ENCODE results near the gene LRP1B. TPM values are rescaled to one million over a fixed set of nuclear protein-coding genes. Genes with fewer than 3 reads are reported as not detected.

Gene LRP1B
- total and polyA plus RNA-seq, 2 donors (not counting 1 experiment from before 2014, with no cell fraction given) = under 0.01 to 0.01 TPM

- Histone ChIP-seq H3K4me2 (ENCODE audit: extremely low read depth, insufficient read depth, low read length) (no peak overlapping the region), H3K4me3 (replicated peaks in 1 of 4; ENCODE audit: control extremely low read depth in 1 of 4, insufficient read depth in 1 of 4, low read depth in 3 of 4, low read length in 4 of 4) (no peak overlapping the region), H3K9me3 (ENCODE audit: control insufficient read depth, insufficient read depth, low read depth, low read length) (no peaks in the 10 kb centered on the region), H2AFZ (ENCODE audit: low read length) (no peak overlapping the region), H4K20me1 (ENCODE audit: control insufficient read depth, extremely low read depth, insufficient read depth, low read length) (no peaks in the 10 kb centered on the region), H3K27me3 (ENCODE audit: control insufficient read depth, insufficient read depth, low read length) (no peaks in the 10 kb centered on the region), H3K4me1 (ENCODE audit: control insufficient read depth, extremely low read depth, insufficient read depth, low read length) (no peaks in the 10 kb centered on the region), H3K9ac (ENCODE audit: insufficient read depth, low read length) (no peak overlapping the region), H3K36me3 (ENCODE audit: control insufficient read depth, insufficient read depth, low read length) (no peaks in the 10 kb centered on the region), H3K27ac (ENCODE audit: insufficient read depth, low read length) (no peak overlapping the region), H3K79me2 (ENCODE audit: control insufficient read depth, insufficient read depth, low read length) (no peaks in the 10 kb centered on the region)
- TF ChIP-seq, protein P1, sequence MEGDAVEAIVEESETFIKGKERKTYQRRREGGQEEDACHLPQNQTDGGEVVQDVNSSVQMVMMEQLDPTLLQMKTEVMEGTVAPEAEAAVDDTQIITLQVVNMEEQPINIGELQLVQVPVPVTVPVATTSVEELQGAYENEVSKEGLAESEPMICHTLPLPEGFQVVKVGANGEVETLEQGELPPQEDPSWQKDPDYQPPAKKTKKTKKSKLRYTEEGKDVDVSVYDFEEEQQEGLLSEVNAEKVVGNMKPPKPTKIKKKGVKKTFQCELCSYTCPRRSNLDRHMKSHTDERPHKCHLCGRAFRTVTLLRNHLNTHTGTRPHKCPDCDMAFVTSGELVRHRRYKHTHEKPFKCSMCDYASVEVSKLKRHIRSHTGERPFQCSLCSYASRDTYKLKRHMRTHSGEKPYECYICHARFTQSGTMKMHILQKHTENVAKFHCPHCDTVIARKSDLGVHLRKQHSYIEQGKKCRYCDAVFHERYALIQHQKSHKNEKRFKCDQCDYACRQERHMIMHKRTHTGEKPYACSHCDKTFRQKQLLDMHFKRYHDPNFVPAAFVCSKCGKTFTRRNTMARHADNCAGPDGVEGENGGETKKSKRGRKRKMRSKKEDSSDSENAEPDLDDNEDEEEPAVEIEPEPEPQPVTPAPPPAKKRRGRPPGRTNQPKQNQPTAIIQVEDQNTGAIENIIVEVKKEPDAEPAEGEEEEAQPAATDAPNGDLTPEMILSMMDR (conservative IDR thresholded peaks at IDR 0.05 in 1 of 2, IDR thresholded peaks at IDR 0.05 in 1 of 2; ENCODE audit: low read depth in 1 of 2, low read length in 2 of 2) = no peak
- no peak for TF ChIP-seq EZH2 (IDR thresholded peaks at IDR 0.05; ENCODE audit: low read length, missing control alignments)
- DNase-seq (ENCODE audit: low read depth in 2 of 2) = no peak
Measured at GRCh38 chr2:142082368-142082767, 48.4 kb downstream of the LRP1B start.

GRCh38 chr2:142076317-142076716 lies 54.5 kb downstream of the LRP1B start:
- Histone ChIP-seq H3K4me3 (replicated peaks in 1 of 4; ENCODE audit: control extremely low read depth in 1 of 4, insufficient read depth in 1 of 4, low read depth in 3 of 4, low read length in 4 of 4) (no peak overlapping the region), H4K20me1 (ENCODE audit: control insufficient read depth, extremely low read depth, insufficient read depth, low read length) (no peaks in the 10 kb centered on the region), H3K9me3 (ENCODE audit: control insufficient read depth, insufficient read depth, low read depth, low read length) (no peaks in the 10 kb centered on the region), H3K9ac (ENCODE audit: insufficient read depth, low read length) (no peak overlapping the region), H3K27ac (ENCODE audit: insufficient read depth, low read length) (no peak overlapping the region), H3K4me1 (ENCODE audit: control insufficient read depth, extremely low read depth, insufficient read depth, low read length) (no peaks in the 10 kb centered on the region), H3K79me2 (ENCODE audit: control insufficient read depth, insufficient read depth, low read length) (no peaks in the 10 kb centered on the region), H3K27me3 (ENCODE audit: control insufficient read depth, insufficient read depth, low read length) (no peaks in the 10 kb centered on the region), H3K36me3 (ENCODE audit: control insufficient read depth, insufficient read depth, low read length) (no peaks in the 10 kb centered on the region), H2AFZ (ENCODE audit: low read length) (no peak overlapping the region), H3K4me2 (ENCODE audit: extremely low read depth, insufficient read depth, low read length) (no peak overlapping the region)
- no peak for DNase-seq (ENCODE audit: low read depth in 2 of 2)
- TF ChIP-seq, protein P1 (conservative IDR thresholded peaks at IDR 0.05 in 1 of 2, IDR thresholded peaks at IDR 0.05 in 1 of 2; ENCODE audit: low read depth in 1 of 2, low read length in 2 of 2) = no peak
- no peak for TF ChIP-seq EZH2 (IDR thresholded peaks at IDR 0.05; ENCODE audit: low read length, missing control alignments)

DNA sequence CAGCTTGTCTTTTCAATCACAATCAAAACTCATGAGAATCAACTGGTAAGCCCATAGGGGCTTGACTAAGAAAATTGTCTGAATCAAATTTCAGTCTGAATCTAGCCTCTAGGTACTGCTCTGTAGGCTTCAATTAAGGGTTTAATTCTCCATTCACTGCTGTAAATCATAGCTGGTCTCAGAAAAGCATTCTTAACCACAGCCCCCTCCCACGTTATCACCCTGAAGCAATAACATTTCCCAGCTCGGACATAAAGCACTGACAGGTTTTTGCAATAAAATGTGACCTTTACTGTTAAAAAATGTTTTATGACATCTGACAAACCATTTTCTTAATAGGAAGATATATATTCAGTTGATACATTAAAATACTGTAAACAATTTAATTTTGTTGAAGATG lies 55.0 kb downstream of the LRP1B start:
- H2AFZ ChIP-seq (ENCODE audit: low read length) = no peak overlapping the region
- H3K4me3 ChIP-seq (replicated peaks in 1 of 4; ENCODE audit: control extremely low read depth in 1 of 4, insufficient read depth in 1 of 4, low read depth in 3 of 4, low read length in 4 of 4) = no peak overlapping the region
- no peaks in the 10 kb centered on the region for H4K20me1 ChIP-seq (ENCODE audit: control insufficient read depth, extremely low read depth, insufficient read depth, low read length)
- no peak overlapping the region for H3K4me2 ChIP-seq (ENCODE audit: extremely low read depth, insufficient read depth, low read length)
- TF ChIP-seq, protein P1 (conservative IDR thresholded peaks at IDR 0.05 in 1 of 2, IDR thresholded peaks at IDR 0.05 in 1 of 2; ENCODE audit: low read depth in 1 of 2, low read length in 2 of 2) = no peak
- TF ChIP-seq EZH2 (IDR thresholded peaks at IDR 0.05; ENCODE audit: low read length, missing control alignments) = no peak
- H3K27me3 ChIP-seq (ENCODE audit: control insufficient read depth, insufficient read depth, low read length) = no peaks in the 10 kb centered on the region
- no peak overlapping the region for H3K9ac ChIP-seq (ENCODE audit: insufficient read depth, low read length)
- H3K4me1 ChIP-seq (ENCODE audit: control insufficient read depth, extremely low read depth, insufficient read depth, low read length) = no peaks in the 10 kb centered on the region
- H3K79me2 ChIP-seq (ENCODE audit: control insufficient read depth, insufficient read depth, low read length) = no peaks in the 10 kb centered on the region
- DNase-seq (ENCODE audit: low read depth in 2 of 2) = no peak
- no peaks in the 10 kb centered on the region for H3K9me3 ChIP-seq (ENCODE audit: control insufficient read depth, insufficient read depth, low read depth, low read length)
- no peaks in the 10 kb centered on the region for H3K36me3 ChIP-seq (ENCODE audit: control insufficient read depth, insufficient read depth, low read length)
- no peak overlapping the region for H3K27ac ChIP-seq (ENCODE audit: insufficient read depth, low read length)

Measured in fibroblast of lung (primary cell).